SW480 (cell line): ENCODE results near the gene KCNJ5.

Experiments
- DNase-seq: peaks from one replicate; pipeline ENCODE4 v3.0.0-alpha.2; 2016; ENCODE audit warnings: low spot score

The KCNJ5 gene

DNA sequence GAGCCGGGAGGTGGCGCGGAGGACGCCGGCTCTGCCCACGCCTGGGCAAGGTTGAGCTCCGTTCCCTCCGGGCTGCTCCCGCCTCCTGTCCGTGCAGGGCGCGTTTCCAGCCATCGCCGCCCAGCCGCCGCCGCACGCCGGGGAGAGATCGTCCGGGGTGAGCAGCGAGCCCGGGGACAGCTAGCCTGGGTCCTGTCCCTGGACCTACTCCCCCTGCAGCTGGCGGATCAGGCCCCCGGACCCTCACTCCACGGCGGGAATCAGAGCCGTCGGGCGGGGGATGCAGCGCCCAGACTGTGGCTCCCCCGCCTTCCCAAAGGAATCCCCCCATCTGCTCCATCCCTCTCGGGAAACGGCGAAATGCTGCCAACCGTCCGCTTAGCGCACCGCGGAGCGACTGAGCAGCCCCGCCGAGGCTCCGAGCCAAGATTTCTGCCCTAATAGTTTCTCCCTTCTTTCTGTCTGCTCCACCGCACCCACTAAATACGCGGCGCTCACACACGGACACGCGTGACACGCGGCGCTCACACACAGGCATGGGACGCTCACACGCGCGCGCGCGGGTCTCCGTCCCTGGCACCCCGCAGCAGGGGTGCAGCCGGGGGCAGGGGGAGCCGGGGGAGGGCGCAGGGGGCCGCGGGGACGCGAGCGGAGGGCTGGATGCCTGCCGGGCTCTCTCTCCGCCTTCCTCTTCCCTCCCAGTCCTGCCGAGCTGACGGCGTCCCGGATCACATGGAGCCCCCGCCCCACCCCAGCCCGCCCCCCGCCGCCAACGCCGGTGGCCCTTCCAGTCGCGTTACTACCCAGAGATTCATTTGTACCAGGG lies at the start of gene KCNJ5:
TSS of gene KCNJ5 (plus strand) at position 814 of the 826 bp plus-strand sequence. CDS start 19,918 bp downstream, outside the sequence.
- DNase-seq, result peak; percentile 63

DNA sequence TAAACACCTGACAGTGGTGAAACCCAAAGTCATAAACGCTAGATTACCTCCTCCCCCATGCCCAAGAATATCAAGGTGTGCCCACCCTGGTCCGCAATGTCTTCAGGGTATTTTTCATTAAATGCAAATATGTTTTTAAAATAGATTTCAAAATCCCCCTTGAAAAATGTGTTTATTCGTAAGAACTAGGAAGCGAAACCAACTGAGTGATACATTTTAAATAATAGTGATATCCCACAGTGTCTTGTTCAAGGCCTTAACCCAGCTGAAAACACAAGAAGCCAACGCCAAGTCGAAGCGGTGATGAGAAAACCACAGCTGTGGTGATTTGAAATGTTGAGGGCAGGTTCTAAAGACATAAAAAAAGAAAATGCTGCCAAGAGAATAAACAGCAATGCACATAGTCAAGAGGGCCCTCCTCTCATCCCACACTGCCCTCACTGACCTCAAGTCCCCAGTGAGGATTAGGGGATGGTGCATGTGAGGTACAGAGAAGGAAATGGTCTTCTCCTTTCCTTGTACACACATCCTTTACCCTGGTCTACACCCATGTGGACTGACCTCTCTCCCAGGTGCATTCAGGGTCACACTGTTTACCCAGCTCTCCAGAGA lies 49.6 kb upstream of the KCNJ5 start:
- DNase-seq, result no peak

DNA sequence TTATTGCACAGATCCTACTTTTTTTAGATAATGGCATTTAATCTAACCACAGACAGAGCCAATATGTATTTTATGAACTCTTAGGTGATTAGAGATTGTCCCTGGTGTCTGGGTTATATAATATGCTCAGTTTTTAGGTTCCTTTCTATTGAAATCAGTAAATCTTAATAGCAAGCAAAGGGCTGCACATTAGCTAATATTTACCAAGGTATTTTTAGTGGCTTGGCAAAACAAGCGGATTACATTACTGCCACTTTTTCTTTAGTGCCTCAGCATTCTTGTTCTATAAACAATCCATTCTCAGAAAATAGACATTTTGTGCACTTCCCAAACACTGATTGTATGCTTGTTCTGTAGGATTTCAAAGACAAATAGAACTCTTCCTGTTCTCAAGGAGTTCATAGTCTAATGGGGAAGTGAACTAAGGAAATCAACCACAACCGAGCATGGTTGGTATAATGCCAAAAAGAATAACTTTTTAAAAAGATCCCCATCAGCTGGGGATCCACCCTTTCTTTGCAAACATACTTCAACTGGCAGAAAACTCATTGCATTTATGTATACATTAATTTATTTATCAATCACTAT lies 47.9 kb upstream of the KCNJ5 start:
- DNase-seq, result no peak

DNA sequence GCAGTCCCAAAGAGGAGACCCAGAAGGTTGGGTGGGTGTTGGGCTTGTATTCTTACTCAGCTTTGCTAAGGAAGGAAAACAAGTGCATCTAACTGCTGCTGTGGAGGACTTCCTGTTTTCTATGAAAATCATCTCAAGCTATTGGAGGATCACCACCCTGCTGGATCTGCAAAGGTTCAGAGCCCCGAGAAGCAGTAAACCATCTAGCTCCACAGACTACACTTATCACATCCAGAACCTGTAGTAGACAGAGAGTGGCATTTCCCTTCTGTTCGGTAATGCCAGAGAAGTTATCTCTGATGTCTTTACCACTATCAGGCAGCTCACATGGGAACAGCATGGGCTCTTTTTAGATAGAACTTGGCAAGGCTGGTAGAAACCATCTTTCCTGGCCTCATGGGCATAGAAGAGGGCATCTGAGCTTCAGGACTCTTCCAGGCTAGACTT lies 45.8 kb upstream of the KCNJ5 start:
- no peak for DNase-seq

DNA sequence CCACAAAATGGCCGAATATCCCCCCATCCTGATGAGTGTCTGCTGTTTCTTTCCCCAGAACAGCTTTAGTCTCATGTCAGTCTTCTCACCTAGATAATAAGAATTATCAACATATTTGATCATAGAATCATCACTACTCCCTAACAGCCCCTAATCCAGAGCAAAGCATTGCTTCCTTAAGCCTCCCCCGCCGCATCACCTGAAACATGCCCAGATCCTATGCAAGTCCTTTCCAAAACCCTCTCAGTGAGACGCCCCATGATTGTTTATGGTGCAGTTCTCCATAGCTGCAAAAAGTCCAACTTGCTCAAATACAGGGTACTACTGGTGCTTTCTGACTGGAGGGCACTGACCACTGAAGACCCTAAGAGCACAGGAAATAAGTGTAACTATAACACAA lies 44.2 kb upstream of the KCNJ5 start:
- no peak for DNase-seq

DNA sequence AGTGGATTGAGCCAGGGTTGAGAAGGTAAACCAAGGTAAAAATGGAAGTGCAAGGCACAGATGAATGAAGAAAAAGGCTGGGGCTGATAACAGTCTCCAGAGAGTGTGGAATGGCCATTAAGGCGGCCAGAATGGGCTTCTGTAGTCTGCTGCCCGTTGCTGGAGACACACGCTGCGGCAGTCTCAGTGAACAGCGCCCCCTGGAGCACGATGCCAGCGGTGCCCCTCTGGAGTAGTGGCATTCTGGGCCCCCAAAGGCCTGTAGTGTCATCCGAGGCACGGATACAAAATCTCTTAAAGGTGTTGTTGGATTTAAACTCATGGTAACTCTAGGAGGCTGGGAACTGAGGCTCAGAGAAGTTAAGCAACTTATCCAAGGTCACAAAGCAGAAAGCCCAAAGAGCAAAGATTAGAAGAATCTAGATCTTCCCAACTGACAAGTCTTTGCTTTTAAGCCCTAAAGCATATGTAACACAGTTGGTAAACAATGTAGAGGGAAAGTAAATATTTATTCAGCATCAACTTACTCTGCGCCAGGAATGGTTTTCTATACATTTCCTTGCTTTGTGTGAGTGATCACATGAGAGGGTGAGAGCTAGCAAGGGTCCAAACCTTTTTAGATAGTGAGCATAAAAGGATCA lies 42.2 kb upstream of the KCNJ5 start:
- peak; percentile 42 for DNase-seq

DNA sequence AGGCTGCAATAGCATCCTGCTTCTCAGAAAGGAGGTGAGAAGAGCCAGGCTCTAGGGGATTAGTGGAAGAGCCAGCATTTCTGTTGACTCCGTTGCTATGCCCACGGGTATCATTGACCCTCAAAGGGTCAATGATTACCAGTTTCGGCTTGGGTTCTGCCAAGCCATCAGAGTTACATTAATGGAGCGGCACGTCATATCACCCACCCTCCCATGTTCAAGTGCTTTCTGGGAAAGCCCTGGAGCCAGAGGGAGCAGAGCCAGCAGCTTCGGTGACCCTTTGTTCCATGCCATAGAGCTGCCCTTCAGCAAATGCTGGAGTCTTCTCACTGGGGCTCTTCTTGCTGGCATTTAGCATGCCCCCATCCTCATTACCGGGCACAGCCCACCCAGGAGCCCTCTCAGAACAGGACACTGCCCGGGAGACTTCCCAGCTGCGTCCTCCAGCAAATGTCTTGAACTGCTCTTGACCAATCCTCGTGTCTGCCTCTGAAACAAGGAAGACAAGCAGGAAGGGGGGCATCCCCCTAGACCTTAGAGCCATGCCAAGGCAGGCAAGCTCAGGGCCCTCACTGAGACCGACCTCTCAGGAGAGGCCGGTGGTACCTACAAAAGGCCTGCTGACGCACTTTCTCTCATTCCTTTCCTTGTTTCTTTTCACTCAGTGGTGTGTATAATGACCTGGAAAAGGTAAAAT lies 38.7 kb upstream of the KCNJ5 start:
- no peak for DNase-seq

DNA sequence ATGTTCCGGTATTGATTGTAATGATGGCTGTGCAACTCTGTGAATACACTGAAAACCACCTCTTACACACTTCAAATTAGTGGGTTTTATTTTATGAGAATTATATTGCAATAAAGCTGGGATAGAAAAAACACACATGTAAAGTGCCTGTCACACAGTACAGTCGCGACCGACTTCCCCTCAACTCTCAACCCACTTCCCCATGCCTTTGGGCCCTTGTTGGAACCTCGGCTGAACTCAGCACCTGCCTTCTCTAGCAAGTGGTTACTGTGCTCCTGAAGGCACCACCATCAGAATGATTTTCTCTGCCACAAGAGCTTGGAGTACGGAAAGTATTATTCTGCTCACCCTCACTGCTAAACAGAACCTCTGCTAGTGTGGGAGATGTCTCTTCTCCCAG lies 37.6 kb upstream of the KCNJ5 start:
- DNase-seq, result no peak

DNA sequence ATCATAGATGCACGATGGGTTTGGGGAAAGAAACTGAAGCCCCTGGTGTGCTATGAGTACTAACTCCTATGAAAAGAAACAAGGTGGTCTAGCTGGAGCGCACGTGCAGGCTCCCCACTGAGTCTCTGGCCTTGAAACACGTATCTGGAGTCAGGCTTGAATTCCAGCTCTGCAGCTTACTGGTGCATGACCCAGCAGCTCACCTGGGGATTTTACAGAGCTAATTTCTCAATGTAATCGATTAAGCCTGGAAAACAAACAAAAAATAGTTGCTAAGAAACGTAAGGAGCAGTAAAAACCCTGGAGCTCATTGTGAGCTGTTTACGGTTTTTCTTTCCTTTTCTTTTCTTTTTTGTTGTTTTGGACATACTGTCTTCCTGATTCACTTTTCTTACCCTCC lies 36.3 kb upstream of the KCNJ5 start:
- DNase-seq, result no peak

DNA sequence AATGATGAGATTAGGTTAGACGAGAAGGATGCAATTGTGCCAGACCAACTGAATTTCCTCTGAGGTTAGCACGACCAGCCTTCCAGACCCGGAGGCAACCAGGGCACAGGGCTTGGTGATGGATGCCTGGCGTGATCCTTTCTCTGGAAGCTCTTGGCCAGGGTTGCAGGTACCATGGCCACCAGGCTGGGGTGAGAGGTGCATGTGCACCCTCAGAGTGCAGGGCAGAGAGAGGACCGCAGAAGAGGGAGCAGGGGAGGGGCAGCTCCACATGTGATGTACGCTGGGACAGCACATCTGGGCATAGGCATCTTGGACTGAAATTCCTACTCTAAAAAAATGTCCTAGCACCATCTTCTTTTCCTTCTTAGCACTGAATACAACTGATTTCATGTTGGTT lies 34.9 kb upstream of the KCNJ5 start:
- DNase-seq, result no peak

DNA sequence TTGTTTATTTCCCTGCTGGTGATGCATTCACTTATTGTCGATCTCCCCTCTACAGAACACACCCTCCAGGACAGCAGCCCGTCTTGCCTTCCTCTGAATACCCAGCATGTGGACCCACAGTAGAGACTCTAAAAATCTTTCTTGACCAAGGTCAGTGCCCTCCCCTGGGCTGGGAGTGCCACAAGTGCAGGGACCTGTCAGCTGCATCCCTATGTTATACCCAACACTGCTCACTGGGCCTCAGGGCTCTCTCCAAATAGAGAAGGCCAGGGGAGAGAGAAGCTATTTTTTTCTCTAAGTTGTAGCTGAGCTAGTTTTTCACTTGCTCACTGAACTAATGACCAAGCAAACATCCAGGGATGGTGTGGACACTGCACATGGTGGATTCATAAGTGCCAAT lies 33.8 kb upstream of the KCNJ5 start:
- no peak for DNase-seq

DNA sequence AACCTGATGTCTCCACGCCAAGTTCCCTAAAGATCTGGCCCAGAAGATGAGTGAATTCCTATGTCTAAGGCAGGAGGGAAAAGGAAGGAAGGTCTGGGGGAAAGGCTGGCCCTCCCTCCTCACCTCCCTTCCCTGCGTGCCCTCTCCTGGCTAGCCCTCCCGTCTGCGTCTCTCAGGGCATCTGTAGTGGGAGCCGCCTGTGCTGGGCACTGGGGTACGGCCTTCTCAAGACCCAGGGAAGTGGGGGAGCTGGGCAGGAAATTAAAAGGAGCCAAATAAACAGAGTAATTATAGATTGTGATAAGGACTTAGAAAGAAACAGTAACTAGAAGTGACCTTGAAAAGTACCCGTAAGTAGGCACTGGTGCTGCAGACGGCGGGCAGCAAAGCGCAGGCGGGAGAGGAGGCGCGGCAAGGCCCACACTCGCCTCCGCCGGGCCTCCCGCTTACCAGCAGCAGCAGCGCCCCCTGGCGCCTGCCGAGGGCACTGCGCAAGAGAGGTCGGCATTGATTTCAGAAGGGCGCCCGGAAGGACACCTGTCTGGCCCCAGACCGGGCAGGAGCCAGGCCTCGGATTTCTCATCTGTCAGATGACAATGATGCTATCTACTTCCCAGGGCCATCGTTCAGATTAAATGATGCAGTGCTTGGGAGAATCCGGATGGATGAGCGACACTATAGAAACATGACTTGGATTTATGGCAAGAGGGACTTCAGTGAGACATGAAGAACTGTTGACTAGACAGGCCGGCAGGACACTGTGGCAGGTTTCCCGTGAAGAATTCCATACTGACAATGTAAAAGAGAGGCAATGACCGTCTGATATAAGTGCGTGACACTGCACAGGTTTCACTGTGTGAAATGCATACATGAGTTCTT lies 31.4 kb upstream of the KCNJ5 start:
- peak; percentile 43 for DNase-seq

DNA sequence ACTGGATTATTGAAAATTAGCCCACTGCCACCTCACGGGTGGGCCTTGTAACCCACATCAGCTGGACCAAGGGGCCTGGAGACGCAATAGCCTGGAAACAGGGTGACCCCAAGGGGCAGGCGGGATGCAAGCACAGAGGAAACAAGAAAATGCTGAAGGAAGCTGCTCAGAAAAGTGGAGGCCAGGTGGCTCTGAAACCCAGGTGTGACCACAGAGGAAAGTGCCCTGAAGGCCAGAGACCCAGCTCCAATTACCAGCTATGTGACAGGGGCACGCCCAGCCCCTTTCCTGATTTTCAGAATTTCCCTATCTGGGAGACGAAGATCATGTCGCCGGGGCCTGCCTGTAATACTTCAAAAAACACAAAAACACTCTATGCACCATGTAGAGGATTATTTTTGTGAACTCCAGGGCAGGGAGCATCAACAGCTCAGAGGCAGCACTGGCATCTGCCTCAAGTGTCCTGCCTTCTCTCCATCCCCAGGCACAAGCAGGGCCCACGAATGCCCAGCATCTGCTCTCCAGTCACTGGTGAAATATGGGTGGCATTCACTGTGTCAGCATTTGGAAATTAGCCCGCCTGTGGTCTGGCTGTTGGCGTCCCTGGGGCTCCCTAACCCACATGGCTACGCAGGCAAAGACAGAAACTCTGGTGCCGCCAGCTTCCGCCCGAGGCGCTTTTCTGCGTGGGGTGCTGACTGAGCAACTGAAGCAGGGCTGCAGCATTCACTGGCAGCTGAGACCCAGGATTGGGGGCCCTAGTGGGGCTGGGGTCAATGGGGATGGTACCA lies 30.4 kb upstream of the KCNJ5 start:
- no peak for DNase-seq

DNA sequence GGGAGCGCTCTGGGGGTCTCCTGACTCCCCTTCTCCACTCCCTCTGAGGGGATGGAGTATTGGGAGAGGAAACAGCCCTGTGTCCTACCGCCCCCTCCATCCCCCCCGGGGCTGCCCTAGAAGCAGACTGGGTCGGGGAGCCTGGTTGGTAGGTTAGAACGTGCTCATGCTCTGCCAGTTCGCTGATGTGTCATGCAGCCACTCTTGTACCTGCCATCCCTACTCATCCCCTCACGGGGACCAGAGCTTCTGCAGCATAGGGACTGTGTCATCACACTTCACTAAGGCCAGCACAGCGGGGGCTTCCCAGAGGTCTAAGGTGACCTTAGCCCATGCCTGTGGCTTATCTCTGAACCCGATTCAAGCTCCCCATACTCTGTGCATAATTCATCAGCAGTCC lies 28.8 kb upstream of the KCNJ5 start:
- DNase-seq, result no peak

DNA sequence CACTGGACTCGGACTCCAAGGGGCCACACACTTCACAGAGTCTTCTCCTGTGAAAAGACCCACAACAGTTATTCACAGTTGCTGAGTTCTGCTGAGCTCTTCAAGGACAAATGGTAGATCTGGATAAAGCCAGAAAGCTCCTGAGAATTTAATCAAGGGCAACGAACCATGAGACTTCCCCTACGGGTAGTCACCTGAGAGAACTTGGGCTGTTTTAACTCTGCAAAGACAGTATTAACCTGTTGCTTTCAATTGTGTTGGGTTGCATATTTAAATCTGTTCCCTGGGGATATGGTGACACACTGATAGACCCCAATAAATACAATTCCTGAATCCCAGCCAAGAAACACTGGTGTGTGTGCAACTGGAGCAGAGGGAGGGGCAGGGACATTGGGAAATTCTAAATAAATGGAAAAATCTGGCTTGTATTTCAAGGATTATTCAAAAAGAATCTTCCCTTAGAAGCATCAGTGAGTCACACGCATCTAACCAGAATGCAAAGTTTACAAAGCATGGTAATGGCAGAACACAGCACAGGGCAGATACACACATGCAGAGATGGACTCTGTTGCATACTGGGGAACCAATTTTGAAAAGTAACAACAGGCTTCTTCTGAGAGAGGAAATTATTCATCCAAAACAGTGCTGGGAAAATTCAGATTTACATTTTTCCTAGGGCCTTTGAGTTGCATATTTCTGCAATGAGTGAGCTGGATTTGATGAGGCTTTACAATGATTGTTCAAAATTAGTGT lies 28.1 kb upstream of the KCNJ5 start:
- no peak for DNase-seq

DNA sequence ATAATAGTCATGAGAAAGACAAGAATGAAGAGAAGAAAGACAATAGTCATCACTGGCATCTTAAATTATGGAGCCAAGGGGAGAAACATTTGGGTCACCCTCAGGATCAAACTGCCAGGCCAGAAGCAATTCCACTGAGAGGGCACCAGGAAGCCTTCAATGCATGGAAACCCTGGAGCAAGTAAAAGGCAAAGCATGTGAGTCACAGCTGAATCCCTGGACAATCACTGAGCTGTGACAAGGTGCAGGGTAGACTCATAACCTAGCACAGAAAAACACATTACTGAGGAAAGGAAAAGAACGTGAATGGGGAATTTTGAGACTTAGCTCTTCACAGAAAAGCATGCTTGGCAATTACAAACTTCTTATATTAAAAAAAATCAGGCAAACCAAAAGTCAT lies 25.7 kb upstream of the KCNJ5 start:
- no peak for DNase-seq

DNA sequence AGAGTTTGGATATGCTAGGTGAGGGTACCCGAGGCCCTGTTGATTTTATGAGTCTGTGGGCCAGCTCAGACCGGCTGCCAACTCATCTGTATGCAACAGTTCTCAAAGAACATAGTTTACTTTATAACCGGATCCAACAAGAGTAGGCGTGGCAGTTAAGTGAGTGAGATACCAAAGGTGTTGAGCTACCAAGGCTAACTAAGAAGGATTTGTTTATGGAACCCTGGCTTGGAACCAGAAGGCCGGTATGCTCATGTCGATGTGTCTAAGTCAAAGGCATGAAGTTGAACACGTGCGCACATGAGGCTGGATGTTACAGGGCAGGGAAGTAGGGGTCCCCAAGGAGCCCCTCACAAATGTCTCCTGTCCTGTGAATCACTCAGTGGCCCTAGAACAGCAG lies 23.9 kb upstream of the KCNJ5 start, which contains the start of gene KCNJ1:
TSS of gene KCNJ1 (minus strand) at position 20 of the 400 bp plus-strand sequence. CDS start 27,053 bp downstream, outside the sequence.
- no peak for DNase-seq

DNA sequence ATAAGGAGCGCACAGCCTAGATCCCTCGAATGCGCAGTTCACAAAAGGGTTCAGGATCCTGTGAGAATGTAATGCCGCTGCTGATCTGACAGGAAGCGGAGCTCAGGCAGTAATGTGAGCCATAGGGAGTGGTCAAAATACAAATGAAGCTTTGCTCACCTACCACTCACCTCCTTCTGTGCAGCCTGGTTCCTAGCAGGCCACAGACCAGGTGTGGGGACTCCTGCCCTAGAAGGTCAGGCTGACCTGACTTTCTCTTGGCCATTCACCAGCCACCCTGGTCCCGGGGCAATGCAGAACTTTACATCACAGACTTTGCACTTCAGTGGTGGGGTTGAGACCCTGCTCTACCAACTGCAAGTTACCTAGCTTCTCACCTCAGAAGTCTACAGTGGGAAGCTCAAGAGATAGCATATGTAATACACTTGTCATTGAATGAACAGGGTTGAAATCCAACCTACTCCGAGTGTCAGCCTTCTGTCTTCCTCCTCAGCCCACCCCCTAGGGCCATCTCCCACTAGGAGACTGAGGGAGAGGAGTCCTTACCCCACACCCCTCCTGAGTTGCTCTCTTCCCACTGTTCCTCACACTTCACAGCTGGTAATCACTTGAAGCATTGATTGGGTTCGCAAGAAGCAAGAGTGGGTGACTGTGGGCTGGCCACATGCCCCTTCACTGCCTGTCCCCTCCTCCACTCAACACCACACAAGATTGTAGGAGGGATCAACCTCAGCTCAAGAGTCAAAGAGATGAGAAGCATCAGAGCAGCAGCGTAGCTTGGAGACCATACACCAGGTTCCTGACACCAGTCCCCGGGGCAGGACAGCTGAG lies 22.1 kb upstream of the KCNJ5 start:
- no peak for DNase-seq
